ENCODE results near the gene FMN1. TPM values are rescaled to one million over a fixed set of nuclear protein-coding genes. Genes with fewer than 3 reads are reported as not detected.

FMN1 gene
- total RNA-seq, 1 experiment from 2014 or later = 4.5 TPM

- TF ChIP-seq FOXP1 (CRISPR knock-in tag; IDR thresholded peaks at IDR 0.05; ENCODE audit: borderline replicate concordance) (no peak), ZNF263 (CRISPR knock-in tag; IDR thresholded peaks at IDR 0.05; ENCODE audit: low read depth) (no peak), ZNF138 (CRISPR knock-in tag; conservative IDR thresholded peaks at IDR 0.05) (no peak), ZSCAN18 (CRISPR knock-in tag; IDR thresholded peaks at IDR 0.05) (no peak), NR3C1 (CRISPR knock-in tag; conservative IDR thresholded peaks at IDR 0.05; ENCODE audit: low read depth) (no peak), NR1H2 (CRISPR knock-in tag; IDR thresholded peaks at IDR 0.05) (no peak), ATF1 (CRISPR knock-in tag; IDR thresholded peaks at IDR 0.05) (no peak), RORB (CRISPR knock-in tag; IDR thresholded peaks at IDR 0.05) (no peak), ATF3 (CRISPR knock-in tag; conservative IDR thresholded peaks at IDR 0.05) (no peak), NFATC4 (CRISPR knock-in tag; IDR thresholded peaks at IDR 0.05) (no peak), ZNF396 (CRISPR knock-in tag; IDR thresholded peaks at IDR 0.05; ENCODE audit: borderline replicate concordance) (no peak), FOXJ3 (CRISPR knock-in tag; IDR thresholded peaks at IDR 0.05; ENCODE audit: borderline replicate concordance) (no peak), FOXK1 (CRISPR knock-in tag; IDR thresholded peaks at IDR 0.05) (no peak)
- Mint-ChIP-seq H3K4me1 (peaks cover 28% of the 10 kb centered on the region), H3K27ac (no peak overlapping the region), H3K36me3 (peaks cover 3% of the 10 kb centered on the region; the same call in 1 of the 2 replicates), H3K4me3 (no peak overlapping the region), H3K9me3 (peaks cover 7% of the 10 kb centered on the region), H3K27me3 (ENCODE audit: low read depth) (no peaks in the 10 kb centered on the region)
- ChIA-PET CTCF (no interaction called here), POLR2A (no interaction called here)
- DNase-seq (ENCODE audit: low spot score) = no peak
- no peak for ATAC-seq
These were observed 184.9 kb downstream of the FMN1 start for GRCh38 chr15:33009603-33010002.

- Mint-ChIP-seq H3K27me3 (ENCODE audit: low read depth) (no peaks in the 10 kb centered on the region), H3K27ac (no peak overlapping the region), H3K9me3 (peaks cover 7% of the 10 kb centered on the region), H3K4me1 (peaks cover 22% of the 10 kb centered on the region), H3K36me3 (peaks cover 3% of the 10 kb centered on the region; the same call in 1 of the 2 replicates), H3K4me3 (no peak overlapping the region)
- CTCF ChIA-PET = interaction anchor here (1.0 kb wide), 1 partner anchor 16 kb away, joined by 4 read pairs; no protein-coding TSS in a partner anchor
- no peak for ATAC-seq
- POLR2A ChIA-PET = no interaction called here
- DNase-seq (ENCODE audit: low spot score) = no peak
- TF ChIP-seq ARID4B (CRISPR knock-in tag; IDR thresholded peaks at IDR 0.05; ENCODE audit: borderline replicate concordance) (no peak), SMAD4 (CRISPR knock-in tag; IDR thresholded peaks at IDR 0.05) (no peak), E2F1 (CRISPR knock-in tag; IDR thresholded peaks at IDR 0.05) (no peak), TEAD1 (CRISPR knock-in tag; IDR thresholded peaks at IDR 0.05) (no peak), ZNF121 (CRISPR knock-in tag; IDR thresholded peaks at IDR 0.05) (no peak), AR (CRISPR knock-in tag; IDR thresholded peaks at IDR 0.05) (no peak), ZNF423 (CRISPR knock-in tag; IDR thresholded peaks at IDR 0.05) (no peak), USF1 (CRISPR knock-in tag; IDR thresholded peaks at IDR 0.05) (no peak), ATF1 (CRISPR knock-in tag; IDR thresholded peaks at IDR 0.05) (no peak), MYBL2 (CRISPR knock-in tag; IDR thresholded peaks at IDR 0.05) (no peak), HMGXB4 (CRISPR knock-in tag; IDR thresholded peaks at IDR 0.05) (no peak), NR2C2 (CRISPR knock-in tag; IDR thresholded peaks at IDR 0.05) (no peak), FOXK1 (CRISPR knock-in tag; IDR thresholded peaks at IDR 0.05) (no peak), ZBTB21 (CRISPR knock-in tag; IDR thresholded peaks at IDR 0.05; ENCODE audit: borderline replicate concordance) (no peak)
These were observed 185.5 kb downstream of the FMN1 start for GRCh38 chr15:33009026-33009425.
